GM18498 (cell line): ENCODE measurements around the gene SPHK1.

Experiments
- ATAC-seq: cut with Tn5 transposase; IDR thresholded peaks from one replicate; pipeline ENCODE4 v1.9.1; 2021; ENCODE audit warnings: mild to moderate bottlenecking, moderate library complexity; ENCODE audit not compliant: unreplicated experiment

The SPHK1 gene

DNA sequence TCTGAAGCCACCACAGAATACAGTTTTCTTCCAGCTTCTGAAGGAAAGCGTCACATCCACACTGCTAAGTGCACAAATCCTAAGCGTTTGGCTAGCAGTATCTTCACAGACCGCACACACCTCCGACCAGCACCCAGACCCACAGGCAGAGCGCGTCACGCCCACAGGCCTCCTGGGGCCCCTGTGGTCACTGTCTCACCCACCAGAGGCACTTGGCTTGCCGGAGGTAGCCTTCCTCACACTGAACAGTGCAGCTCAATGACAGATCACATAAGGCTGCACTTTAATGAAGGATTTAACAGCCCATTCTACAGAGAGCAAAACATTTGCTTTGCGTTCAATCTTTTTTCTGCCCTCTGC, 21.2 kb downstream of the SPHK1 start:
- no peak for ATAC-seq

DNA sequence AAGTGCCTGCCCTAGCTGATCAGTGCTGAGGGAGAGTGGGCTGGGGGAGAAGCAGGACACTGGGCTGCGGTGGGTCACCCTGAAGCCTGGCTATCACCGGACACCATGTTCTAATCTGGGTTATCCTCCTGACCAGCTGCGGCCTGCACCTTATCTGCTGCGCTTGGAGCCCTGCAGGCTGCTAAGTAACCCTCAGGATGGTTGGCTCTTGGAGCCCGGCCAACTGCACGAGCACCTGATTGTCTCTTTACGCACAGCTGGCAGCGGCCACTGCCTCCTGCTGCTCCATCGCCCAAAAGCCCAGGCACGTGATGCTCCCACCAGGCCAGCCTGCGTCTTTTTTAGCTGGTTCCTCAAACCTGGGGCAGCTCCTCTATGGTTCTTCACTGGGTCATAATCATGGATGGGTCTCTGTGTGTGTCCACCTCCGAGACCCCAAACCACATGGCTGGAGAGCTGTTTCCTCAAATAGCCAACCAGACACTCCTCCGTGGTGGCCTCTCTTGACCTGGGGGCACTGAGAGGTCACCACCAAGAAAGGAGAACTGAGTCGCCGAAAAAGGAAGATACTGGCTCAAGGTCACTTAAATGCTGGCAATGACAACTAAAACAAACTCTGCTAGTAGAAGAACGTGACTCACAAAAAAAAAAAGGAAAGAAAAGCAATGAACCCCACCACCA, 21.7 kb downstream of the SPHK1 start:
- no peak for ATAC-seq

DNA sequence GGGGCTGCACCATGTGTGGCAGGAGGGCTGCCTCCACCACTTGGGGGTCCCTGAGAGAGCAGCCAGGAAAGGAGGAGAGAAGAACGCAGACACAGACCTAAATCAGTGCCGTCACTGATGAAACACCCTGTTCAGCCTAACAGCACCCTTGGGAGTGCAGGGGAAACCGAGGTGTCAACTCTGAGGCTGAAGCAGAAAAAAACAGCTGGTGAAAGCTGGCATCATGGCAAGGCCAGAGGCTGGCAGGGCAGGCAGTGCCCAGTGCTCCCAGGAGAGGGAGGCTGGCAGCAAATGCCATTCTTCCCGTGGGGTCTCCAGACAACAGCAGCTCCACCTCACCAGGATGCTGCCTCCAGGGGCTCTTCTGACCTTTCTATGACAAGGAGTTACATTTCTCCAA, 23.1 kb downstream of the SPHK1 start:
- no peak for ATAC-seq

DNA sequence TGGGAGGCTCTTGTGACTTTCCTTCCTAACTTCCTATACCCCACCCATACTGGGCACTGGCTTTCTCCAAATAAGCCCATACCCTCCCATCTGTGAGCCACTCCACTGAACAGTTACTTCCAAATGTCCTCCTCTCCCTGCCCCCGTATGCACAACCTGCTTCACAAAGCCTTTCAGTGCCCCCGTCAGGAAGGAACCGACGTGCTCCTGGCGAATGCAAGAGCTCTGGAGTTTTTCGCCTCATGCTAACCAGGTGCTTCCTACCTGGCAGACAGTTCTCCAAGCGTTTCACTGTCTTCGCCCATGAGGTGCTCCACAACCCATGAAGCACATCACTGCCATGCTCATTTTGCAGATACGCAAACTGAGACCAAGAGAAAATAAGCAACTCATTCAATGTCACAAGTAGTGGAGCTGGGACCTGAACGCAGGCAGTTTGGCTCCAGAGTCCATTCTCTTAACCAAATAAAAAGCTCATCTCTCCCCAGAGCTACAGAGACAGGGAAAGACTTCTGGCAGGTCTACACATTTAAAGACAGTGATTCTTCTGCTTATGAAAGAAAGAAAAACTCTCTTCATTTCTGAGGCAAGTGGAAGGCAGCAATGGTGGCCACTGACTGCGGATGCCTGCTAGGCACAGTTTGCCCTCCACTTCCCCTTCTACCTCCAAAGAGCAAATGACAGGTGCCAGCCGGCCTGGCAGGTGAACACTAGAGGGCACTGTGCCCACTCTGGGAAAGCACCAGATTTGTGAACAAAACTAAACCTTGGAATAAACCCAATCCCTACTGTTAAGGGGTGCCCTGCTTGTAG, 23.8 kb downstream of the SPHK1 start:
- peak; percentile 51 for ATAC-seq

DNA sequence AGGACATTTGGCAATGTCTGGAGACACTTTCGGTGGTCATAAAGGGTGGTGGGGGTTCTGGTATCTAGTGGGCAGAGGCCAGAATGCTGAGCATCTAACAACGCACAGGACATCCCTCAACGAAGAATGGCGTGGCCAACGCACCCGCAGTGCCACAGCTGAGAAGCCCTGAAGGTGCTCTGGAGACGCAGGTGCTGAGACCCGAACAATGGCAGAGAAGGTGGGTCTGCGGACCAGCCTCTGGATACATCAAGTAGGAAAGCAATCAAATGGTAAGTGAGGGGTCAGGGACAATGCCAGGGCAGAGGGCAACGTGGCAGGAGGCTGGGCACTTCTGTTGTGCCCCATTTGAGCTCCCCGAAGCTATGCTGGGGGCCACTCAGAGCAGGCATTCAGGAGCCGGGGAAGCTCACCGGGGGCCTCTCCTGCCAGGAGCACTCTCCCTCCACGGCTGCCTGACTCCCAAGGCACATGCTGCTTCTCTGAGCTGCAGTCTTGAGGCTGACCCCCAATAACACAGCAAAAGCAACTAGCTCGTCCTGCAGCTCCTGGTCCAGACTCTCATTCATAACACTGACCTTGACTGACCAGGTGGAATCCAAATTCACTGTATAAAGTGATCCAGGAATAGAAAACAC, 26.0 kb downstream of the SPHK1 start:
- no peak for ATAC-seq

DNA sequence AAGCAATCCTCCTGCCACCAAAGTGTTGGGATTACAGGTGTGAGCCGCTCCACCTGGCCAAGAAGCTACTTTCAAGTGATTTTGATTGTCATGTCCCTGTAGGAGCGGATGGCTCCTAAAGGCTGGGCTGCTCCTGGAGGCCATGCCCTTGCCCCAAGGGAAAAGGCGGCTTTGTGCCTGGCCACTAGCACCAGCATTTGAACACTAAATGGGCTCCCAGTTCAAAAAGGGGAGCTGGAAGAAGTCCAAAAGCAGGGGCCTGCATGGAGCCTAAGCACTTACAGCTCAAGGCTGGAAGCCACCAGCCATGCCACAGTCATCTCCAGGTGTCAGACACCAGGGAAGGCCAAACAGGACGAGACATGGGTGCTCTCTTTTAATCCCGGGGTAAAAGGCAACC, 26.8 kb downstream of the SPHK1 start:
- ATAC-seq: no peak

DNA sequence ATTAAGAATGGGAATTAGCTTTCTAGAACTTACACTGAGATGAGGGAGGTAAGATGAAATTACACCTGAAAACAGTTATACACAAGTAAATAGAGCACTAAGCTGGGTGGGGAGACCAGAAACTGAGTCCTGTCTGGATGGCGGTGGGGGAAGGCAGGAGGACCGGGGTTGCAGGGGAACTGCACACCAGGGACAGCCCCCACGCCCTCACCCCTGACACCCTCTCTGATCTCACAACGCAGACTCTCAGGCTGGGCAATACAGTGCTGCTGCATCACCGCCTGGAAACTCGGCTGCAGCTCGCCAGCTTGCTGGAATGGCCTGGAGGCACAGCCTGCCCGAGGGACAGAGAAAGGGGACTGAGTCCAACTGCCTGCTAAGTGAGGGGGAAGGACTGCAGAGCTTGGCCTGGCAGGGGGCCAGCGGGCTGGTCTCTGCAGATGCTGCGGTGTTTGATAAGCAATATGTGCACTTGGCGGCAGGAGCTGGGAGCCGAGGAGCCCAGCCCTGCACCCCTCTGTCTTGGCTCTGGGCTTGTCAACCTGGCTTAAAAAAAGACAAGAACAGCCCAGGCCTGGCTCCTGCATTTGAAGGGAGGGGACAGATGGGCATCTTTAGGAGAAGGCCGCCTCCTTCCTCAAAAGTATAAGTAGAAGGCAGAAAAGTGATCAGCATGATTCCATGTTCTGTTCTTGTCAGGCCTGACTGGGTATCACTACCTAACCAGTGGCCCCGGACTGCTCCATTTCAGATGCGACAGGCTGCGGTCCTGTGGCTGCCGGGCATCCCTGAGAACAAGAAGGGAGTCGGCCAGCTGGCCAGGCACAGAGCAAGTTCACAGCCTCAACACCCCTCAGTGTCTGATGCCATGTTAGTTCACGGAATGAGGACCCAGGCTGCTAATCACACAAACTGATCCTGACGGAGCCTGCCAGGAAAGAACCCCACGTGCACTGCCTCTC, 30.2 kb downstream of the SPHK1 start:
- no peak for ATAC-seq

DNA sequence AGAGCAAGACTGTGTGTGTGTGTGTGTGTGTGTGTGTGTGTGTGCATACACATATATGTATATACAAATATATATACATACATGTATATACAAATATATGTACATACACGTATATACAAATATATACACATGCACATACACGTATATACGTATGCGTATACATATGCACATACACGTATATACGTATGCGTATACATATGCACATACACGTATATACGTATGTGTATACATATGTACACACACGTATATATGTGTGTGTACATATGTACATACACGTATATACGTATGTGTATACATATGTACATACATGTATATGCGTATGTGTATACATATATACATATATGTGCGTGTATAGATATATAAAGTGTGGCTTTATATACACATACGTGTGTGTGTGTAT, 31.4 kb downstream of the SPHK1 start:
- ATAC-seq: no peak

DNA sequence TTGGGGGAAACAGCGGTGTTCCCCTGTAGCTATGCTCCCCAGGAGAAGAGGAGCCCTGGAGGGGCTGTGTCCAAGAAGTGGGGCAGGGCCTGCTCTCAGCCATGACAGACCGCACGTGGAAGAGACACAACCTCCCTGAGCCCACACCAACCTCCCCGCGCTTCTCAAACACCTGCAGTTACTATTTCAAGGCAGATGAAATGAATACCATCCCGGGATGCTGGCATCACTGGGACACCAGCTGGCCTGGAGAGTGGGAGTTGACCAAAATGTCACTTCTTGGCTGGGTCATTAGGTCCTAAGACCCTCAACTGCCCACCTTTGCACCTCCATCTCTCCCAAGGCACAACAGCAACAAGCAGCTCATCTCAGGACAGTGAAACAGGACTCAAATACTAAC, 32.0 kb downstream of the SPHK1 start:
- ATAC-seq: no peak

DNA sequence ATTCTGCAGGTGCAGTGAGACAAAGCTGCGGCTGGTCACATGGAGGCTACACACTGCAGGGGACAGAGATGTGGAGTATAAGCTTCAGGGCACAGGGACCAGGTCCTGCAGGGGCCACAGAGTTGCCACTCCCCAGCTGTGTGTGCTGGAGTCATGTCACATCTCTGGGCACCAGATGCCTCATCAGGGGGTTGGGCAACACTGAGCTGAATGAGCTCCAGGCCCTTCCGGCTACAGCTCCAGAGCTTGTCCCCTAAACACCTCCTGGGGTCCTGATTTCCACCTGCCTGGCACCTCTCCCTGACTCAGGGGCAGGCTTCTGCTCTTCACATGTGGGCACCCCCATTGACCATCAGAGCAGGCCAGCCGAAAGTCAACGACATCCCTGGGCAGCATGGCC, 32.5 kb downstream of the SPHK1 start:
- ATAC-seq: no peak

DNA sequence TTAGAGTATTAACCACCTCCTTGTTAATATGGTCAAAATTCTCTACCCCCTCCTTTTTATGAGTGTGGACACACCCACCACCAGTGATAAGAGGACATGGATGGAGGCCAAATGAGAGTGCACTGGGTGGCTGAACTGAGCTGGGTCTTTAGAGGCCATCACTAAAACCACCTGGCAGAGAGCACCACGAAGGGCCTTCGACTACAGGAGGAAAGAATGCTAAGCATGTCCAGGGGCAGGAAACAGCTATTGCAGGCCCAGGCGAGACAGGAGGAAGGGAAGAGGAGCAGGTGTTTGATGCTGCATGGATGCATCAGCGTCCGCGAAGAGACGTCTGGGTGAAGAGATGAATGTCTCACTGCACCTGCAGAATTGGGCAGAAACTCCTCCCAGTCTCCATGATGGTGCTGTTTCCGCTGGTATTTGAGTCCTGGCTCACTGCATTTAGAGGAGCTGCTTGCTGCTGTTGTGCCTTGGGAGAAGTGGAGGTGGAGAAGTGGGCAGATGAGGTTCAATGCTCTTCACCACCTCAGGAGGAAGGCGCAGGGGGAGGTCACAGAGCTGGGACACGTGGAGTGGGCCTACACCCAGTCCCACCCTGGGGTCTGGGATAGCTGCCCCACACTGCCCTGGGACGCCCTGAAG, 33.2 kb downstream of the SPHK1 start:
- ATAC-seq: no peak

DNA sequence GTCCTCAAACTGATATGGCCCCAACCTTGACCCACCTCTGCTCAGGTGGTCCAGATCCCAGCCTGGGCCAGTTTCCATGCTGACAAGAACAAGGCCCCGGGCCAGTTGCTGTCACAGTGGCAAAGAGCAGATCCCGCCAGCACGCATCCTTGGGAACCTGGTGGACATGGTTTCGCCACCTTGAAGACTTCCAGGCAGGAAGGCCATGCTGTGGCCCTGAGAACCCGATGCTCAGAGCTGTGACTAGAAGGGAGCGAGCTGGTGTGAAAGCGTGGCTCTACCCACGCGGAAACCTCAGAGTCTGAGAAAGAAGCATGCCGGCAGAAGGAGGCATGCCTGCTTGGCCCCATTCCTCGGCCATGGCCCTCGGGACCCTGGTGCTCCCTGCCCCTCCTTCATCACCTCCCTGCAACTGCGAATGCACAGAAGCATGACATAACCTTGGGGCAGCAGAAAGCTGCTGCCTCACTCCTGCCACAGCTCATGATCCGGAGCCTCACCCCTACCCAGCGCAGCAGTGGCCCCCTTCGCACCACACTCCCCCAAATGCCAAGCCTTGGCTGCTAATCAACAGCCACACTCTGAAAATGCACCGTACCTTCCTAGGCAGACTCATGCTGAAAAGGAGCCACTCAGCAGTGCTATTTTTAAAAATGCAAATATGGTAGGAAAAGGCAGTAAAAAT, 35.3 kb downstream of the SPHK1 start:
- ATAC-seq: no peak

DNA sequence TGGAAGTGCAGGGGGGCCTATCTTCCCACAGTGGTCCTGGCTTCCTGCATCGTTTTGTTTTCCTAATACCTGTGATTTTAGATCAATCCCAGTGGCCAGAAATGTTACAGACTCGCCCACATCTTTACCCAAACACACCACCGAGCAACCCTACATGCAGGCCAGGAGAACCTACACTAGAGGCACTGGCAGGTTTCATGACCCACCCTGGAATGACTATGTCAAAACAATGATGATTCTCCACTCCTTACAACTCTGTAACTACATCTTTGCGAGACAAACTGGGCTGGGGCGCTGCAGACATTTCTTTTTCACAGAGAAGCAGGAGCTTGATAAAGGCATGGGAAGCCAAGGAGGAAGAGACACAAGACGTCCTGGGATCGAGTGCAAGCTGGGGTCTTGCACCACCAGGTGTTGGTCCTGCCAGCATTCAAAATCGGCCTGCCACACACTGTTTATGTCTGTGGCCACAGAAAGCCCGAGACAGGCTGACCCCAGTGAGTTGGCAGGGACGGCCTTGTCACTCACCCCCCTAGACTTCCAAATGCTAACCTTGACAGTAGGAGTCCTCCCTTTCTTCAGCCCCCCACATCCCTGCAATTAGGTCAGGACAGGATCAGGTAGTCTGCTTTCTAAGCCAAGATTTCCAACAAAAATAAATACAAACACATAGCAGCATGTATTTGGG, 36.1 kb downstream of the SPHK1 start:
- no peak for ATAC-seq

DNA sequence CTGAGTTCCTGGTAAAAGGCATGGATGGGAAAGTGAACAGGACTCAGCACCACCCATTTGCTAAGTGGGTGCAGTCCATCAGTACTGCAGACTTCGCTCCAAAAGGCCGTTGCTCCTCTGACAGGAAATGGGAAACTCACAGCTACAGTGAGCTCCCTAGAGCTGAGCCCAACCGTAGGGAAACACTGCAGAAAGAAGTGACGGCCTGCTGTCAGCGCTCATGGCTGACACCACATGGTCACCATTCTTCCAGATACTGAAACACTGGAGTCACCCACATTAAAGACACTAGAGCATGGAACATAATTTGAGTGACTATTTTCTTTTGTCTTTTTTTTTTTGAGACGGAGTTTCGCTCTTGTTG, 36.6 kb downstream of the SPHK1 start:
- no peak for ATAC-seq

DNA sequence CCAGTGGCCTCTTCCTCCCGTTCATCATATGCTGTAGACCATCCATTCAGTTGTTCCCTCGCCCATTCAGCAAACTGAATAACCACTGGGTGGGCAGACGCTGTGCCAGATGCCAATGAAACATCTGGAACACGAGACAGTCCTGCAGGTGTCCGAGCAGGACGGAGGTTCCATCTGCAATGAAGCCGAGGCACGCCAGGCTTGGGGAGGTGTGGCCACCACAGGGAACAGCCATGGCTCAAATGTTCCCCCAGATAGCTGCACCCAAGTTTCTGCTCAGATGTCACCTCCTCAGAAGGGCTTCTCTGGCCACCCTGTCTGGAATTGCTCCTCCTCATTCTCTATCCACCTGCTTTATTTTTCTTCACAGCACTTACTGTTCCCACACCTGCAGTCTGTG, 38.0 kb downstream of the SPHK1 start:
- no peak for ATAC-seq

DNA sequence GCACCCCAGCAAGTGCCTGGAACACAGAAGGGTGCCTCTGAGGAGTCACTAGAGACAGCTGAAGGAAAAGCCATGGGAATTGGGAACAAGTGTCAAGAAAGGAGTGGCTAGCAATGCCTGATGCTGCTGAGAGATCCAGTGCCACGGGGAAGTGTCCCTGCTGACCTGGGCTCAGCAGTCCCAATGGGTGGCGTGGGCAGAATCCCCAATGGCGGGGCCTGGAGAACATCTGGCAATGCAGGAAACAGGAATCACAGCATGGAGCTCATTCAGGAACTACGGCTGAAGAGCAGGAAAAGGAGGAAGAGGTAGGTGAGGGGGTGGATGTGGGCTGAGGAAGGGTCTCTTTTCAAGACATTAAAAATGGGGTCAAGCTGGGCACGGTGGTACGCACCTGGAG, 38.5 kb downstream of the SPHK1 start:
- ATAC-seq: no peak

DNA sequence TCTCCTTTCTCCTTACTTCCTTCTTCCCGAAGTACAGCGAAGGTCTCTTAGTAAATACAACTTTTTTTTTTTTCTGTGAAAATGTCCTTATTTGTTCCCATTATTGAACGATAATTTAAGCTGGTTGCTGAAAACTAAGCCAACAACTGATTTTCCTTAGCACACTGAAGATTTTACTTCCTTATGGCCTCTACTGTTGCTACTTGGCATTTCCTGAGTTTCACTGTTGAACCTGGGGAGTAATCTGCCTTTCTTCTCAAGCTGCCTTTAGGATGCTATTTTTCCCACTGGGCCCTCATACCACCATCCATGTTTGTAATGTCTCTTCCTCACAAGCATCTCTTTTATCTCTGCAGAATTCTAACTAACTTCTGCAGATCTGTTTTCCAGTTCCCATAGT, 42.4 kb downstream of the SPHK1 start:
- ATAC-seq: no peak

DNA sequence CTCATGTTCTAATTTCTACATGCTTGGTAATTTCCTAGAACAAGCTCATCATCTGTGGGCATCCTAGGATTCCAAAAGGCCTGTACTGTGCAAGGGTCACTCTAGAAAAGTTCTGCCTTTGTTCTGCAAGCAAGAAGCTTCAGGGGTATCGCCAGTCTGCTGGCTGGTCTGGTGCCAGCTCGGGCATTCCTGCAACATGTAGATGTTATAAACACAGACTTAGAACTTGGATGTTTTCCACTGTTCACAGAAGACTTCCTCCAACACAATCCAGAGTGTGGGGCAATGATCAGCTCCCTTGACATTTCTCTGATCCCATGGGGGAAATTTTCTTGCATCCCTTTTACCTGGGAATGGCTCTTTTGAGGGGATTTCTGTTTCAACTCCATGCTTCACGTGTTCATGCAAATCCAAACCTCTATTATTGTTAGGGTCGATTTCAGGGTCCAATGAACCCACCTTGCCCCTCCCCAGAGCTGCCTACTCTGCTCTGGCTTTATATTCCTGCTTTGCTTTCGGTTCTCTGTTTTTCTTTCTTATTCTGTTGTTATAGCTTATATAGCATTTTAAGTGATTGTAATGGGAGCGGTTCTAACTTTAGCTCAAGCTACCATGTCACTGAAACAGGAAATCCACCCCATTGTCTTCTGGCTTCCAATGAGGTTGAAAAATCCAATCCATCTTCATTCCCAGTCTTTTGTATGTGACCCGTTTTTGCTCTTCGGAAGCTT, 43.3 kb downstream of the SPHK1 start:
- ATAC-seq: no peak

DNA sequence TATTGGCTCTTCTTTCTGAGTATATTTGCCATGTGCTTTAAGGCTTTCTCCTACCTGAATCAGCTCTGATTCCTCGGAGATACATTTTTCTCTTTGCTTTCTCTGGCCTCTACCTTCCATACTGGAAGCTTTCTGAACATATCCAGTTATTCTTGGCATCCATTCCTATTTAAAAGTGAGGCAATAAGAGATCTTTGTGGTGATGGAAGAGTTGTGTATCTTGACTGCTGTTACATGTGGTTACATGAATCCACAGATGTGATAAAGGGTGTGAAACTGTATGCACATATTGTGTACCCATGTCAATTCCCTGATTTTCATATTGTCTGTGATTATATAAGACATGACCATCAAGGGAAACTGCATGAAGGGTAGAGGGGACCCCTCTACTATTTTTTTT, 44.1 kb downstream of the SPHK1 start:
- ATAC-seq: no peak
